ENCODE measurements around the gene POLR3E. TPM values are rescaled to one million over a fixed set of nuclear protein-coding genes. Genes with fewer than 3 reads are reported as not detected.

POLR3E gene
- total RNA-seq, 1 experiment from 2014 or later, result 103 TPM

DNA sequence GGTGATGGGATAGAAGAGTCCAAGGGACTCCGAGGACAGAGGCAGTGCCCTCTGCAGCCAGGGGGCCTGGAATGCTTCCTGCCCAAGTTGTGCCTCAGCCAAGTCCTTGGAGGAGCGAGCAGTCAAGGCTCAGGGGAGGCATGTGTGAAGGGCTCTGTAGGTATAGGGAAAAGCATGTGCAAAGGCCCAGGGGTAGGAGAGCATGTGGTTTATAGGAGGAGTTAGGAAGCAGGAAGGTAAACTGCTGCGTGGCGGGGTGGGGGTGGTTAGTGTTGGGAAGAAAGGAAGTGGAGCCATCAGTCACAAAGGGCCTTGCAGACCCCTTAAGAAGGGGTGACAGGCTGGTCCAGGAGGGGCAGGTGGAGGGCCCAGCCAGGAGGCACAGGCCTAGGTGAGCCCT, 7.2 kb downstream of the POLR3E start:
- H3K4ac ChIP-seq (ENCODE audit: low read depth, low read length), result no peak overlapping the region
- H3K9me3 ChIP-seq (ENCODE audit: control insufficient read depth, low read depth, low read length), result no peaks in the 10 kb centered on the region
- H4K5ac ChIP-seq (ENCODE audit: insufficient read length, low read depth, low read length), result no peak overlapping the region
- no peak overlapping the region for H2BK12ac ChIP-seq (ENCODE audit: insufficient read length, low read depth, low read length)
- Mint-ChIP-seq H3K4me1 (peaks cover 3 to 10% of the 10 kb centered on the region in 2 experiments; a peak in 2 of 4 replicates), H3K4me3 (no peak overlapping the region; a peak in 1 of 5 replicates), H3K27me3 (ENCODE audit: low read depth) (no peaks in the 10 kb centered on the region), H3K27ac (peak overlapping the region in 2 of 3 experiments; percentile 21 to 70; a peak in 2 of 7 replicates), H3K36me3 (ENCODE audit: insufficient read depth in 1 of 3, low read depth in 3 of 3) (peaks cover 22 to 75% (median 51%) of the 10 kb centered on the region in 3 experiments), H3K9me3 (no peaks in the 10 kb centered on the region; a peak in 1 of 5 replicates)
- H2BK120ac ChIP-seq (ENCODE audit: low read depth, low read length, poor library complexity, severe bottlenecking), result no peak overlapping the region
- no peaks in the 10 kb centered on the region for H3K79me1 ChIP-seq (ENCODE audit: insufficient read depth, low read depth, low read length, poor library complexity, severe bottlenecking)
- no peak overlapping the region for H2BK20ac ChIP-seq (ENCODE audit: low read depth, low read length, poor library complexity, severe bottlenecking)
- peaks cover 3% of the 10 kb centered on the region for H4K20me1 ChIP-seq (ENCODE audit: control insufficient read depth, insufficient read depth, insufficient read length)
- no peak overlapping the region for H3K9ac ChIP-seq (ENCODE audit: extremely low read depth, insufficient read length, low read length)
- H3K27me3 ChIP-seq (ENCODE audit: insufficient read depth, low read length), result no peaks in the 10 kb centered on the region
- H3K4me2 ChIP-seq (ENCODE audit: insufficient read depth, insufficient read length, low read length), result no peak overlapping the region
- H3T11ph ChIP-seq (ENCODE audit: low read length), result no peak overlapping the region
- no peak overlapping the region for H2BK15ac ChIP-seq (ENCODE audit: low read depth, low read length)
- H3K56ac ChIP-seq (ENCODE audit: insufficient read length, low read depth, low read length), result no peak overlapping the region
- peaks cover 8% of the 10 kb centered on the region; the same call in 1 of the 2 replicates for H3K79me2 ChIP-seq (ENCODE audit: insufficient read depth, low read length)
- H4K91ac ChIP-seq (ENCODE audit: insufficient read length, low read depth, low read length), result no peak overlapping the region
- H3K27ac ChIP-seq (ENCODE audit: insufficient read length, low read depth, low read length), result no peak overlapping the region
- TF ChIP-seq, protein P1, sequence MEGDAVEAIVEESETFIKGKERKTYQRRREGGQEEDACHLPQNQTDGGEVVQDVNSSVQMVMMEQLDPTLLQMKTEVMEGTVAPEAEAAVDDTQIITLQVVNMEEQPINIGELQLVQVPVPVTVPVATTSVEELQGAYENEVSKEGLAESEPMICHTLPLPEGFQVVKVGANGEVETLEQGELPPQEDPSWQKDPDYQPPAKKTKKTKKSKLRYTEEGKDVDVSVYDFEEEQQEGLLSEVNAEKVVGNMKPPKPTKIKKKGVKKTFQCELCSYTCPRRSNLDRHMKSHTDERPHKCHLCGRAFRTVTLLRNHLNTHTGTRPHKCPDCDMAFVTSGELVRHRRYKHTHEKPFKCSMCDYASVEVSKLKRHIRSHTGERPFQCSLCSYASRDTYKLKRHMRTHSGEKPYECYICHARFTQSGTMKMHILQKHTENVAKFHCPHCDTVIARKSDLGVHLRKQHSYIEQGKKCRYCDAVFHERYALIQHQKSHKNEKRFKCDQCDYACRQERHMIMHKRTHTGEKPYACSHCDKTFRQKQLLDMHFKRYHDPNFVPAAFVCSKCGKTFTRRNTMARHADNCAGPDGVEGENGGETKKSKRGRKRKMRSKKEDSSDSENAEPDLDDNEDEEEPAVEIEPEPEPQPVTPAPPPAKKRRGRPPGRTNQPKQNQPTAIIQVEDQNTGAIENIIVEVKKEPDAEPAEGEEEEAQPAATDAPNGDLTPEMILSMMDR (conservative IDR thresholded peaks at IDR 0.05), result no peak
- H3K14ac ChIP-seq (ENCODE audit: insufficient read depth, low read length), result no peak overlapping the region
- no peak overlapping the region for H3K18ac ChIP-seq (ENCODE audit: insufficient read length, low read depth, low read length)
- DNase-seq, result no peak
- no peak overlapping the region for H4K8ac ChIP-seq (replicated peaks; ENCODE audit: insufficient read length, low read depth, low read length)
- no peak overlapping the region for H2AFZ ChIP-seq (ENCODE audit: low read length)
- H3K23ac ChIP-seq (ENCODE audit: insufficient read length, low read depth, low read length), result no peak overlapping the region
- H2BK5ac ChIP-seq (ENCODE audit: insufficient read length, low read length), result no peak overlapping the region
- no peak overlapping the region for H2AK5ac ChIP-seq (ENCODE audit: insufficient read length, low read length)
- WGBS (ENCODE audit: extremely low coverage, insufficient read length, low lambda C conversion rate), result no CpG with 5 or more reads among the region's 4 CpGs
- no peaks in the 10 kb centered on the region for H3K23me2 ChIP-seq (ENCODE audit: insufficient read length, low read depth, low read length, poor library complexity, severe bottlenecking)
- H3K4me1 ChIP-seq (ENCODE audit: insufficient read depth, low read length), result no peaks in the 10 kb centered on the region
